ENCODE measurements around the gene LRRC8C. TPM values are rescaled to one million over a fixed set of nuclear protein-coding genes. Genes with fewer than 3 reads are reported as not detected.

The LRRC8C gene
- total and polyA plus RNA-seq, 2 experiments from 2014 or later = 0.70 to 1.5 TPM

DNA sequence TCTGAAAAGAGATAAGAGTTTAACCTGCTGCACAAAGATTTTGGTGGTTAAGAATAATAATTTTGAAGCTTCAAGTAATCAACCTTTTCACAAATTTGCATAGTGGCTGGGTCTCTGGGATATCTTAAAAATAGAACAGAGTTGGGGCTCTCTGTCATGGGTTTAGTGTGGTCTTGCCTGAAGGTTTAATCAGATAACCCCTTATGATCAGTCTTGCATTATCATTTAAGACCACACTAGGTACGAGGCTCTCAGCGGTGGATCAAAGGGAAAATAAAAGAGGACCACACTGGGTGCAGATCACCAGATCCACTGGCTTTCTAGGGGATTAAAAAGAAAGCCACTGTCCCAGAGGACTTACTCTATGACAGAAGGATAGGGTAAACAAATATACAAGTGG, 19.5 kb downstream of the LRRC8C start:
- Histone ChIP-seq H3K27me3 (no peaks in the 10 kb centered on the region), H3K27ac (no peak overlapping the region), H3K79me2 (no peaks in the 10 kb centered on the region), H4K20me1 (ENCODE audit: insufficient read depth, poor library complexity, severe bottlenecking) (no peaks in the 10 kb centered on the region), H2AFZ (no peak overlapping the region), H3K9me3 (ENCODE audit: low read depth) (no peaks in the 10 kb centered on the region), H3K4me3 (no peak overlapping the region), H3K36me3 (replicated peaks; ENCODE audit: insufficient read depth, low read depth) (no peaks in the 10 kb centered on the region), H3K9me2 (replicated peaks; ENCODE audit: insufficient read depth) (no peaks in the 10 kb centered on the region), H3K4me1 (ENCODE audit: insufficient read depth) (no peaks in the 10 kb centered on the region), H3K4me2 (no peak overlapping the region)
- no peak for TF ChIP-seq EZH2 (IDR thresholded peaks at IDR 0.05; ENCODE audit: borderline replicate concordance)
- TF ChIP-seq EZH2phosphoT487 (IDR thresholded peaks at IDR 0.05; ENCODE audit: low read depth, severe bottlenecking, unreplicated experiment) = no peak
- TF ChIP-seq, protein P1, sequence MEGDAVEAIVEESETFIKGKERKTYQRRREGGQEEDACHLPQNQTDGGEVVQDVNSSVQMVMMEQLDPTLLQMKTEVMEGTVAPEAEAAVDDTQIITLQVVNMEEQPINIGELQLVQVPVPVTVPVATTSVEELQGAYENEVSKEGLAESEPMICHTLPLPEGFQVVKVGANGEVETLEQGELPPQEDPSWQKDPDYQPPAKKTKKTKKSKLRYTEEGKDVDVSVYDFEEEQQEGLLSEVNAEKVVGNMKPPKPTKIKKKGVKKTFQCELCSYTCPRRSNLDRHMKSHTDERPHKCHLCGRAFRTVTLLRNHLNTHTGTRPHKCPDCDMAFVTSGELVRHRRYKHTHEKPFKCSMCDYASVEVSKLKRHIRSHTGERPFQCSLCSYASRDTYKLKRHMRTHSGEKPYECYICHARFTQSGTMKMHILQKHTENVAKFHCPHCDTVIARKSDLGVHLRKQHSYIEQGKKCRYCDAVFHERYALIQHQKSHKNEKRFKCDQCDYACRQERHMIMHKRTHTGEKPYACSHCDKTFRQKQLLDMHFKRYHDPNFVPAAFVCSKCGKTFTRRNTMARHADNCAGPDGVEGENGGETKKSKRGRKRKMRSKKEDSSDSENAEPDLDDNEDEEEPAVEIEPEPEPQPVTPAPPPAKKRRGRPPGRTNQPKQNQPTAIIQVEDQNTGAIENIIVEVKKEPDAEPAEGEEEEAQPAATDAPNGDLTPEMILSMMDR (IDR thresholded peaks at IDR 0.05; ENCODE audit: poor library complexity) = no peak
- 32% methylated on average over 2 of the region's 2 CpGs for WGBS (ENCODE audit: low lambda C conversion rate, missing lambda C conversion rate)
- DNase-seq (ENCODE audit: low spot score) = no peak

DNA sequence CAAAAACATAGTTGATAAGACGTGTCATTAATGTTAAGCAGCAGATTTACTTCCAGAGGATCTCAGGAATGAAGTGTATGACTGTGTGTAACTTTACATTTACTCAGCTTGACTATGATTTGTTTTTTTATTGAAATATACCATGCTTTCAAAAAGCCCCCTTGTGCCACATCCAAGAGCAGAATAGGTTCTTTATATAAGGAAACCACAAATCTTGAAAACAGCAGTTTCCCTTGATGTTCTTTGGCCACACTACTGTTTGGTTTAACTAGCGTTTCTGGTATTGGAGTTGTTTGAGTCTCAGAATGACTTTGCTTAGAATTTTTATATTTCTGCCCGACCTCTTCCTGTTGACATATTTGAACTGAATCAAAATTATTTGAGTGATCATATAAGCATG, 25.0 kb downstream of the LRRC8C start:
- no peak overlapping the region for H3K4me3 ChIP-seq
- H3K79me2 ChIP-seq = no peaks in the 10 kb centered on the region
- WGBS (ENCODE audit: low lambda C conversion rate, missing lambda C conversion rate) = 80% methylated on average over 3 of the region's 3 CpGs
- no peaks in the 10 kb centered on the region for H3K9me3 ChIP-seq (ENCODE audit: low read depth)
- TF ChIP-seq EZH2phosphoT487 (IDR thresholded peaks at IDR 0.05; ENCODE audit: low read depth, severe bottlenecking, unreplicated experiment) = no peak
- TF ChIP-seq, protein P1 (IDR thresholded peaks at IDR 0.05; ENCODE audit: poor library complexity) = no peak
- TF ChIP-seq EZH2 (IDR thresholded peaks at IDR 0.05; ENCODE audit: borderline replicate concordance) = no peak
- H3K36me3 ChIP-seq (replicated peaks; ENCODE audit: insufficient read depth, low read depth) = no peaks in the 10 kb centered on the region
- H3K9me2 ChIP-seq (replicated peaks; ENCODE audit: insufficient read depth) = no peaks in the 10 kb centered on the region
- H3K27ac ChIP-seq = no peak overlapping the region
- H3K4me2 ChIP-seq = no peak overlapping the region
- no peak overlapping the region for H2AFZ ChIP-seq
- no peaks in the 10 kb centered on the region for H3K27me3 ChIP-seq
- no peak for DNase-seq (ENCODE audit: low spot score)
- no peaks in the 10 kb centered on the region for H3K4me1 ChIP-seq (ENCODE audit: insufficient read depth)
- H4K20me1 ChIP-seq (ENCODE audit: insufficient read depth, poor library complexity, severe bottlenecking) = no peaks in the 10 kb centered on the region

DNA sequence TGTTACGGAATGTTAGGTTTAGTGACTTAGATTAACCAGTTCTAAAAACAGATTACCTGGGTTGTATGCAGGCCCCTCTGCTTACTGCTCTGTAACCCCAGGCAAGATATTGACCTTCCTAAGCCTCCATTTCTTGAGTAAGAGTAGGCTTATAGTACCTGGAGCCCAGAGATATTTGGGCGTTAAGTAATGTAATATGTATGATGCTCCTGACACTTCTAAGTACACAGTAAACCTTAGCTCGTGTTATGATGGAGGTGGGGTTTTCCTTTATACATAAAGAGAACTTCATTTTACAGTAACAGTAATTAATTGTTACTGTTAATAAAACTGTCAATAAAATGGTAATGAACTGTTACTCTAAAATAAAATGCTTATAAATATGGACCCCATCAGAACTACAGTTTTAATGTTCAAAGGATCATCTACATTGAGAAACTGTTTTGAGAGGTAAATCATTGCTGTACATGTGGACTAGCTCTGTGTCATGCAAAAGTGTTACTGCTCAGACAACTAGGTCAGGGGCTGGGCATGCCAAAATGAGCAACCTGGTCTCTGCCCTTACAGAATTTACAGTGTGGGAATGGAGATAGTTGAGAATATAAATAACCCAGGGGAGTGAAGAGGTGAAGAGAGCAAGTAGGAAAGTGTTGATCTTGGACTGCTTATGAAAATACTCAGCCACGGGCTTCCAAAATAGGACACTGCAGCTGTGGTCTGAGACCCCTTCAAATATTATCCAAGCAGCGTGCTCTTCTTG, 26.6 kb downstream of the LRRC8C start:
- H3K9me2 ChIP-seq (replicated peaks; ENCODE audit: insufficient read depth) = no peaks in the 10 kb centered on the region
- 86% methylated on average over 5 of the region's 5 CpGs for WGBS (ENCODE audit: low lambda C conversion rate, missing lambda C conversion rate)
- no peak overlapping the region for H3K4me3 ChIP-seq
- TF ChIP-seq, protein P1 (IDR thresholded peaks at IDR 0.05; ENCODE audit: poor library complexity) = no peak
- TF ChIP-seq EZH2 (IDR thresholded peaks at IDR 0.05; ENCODE audit: borderline replicate concordance) = no peak
- no peak for TF ChIP-seq EZH2phosphoT487 (IDR thresholded peaks at IDR 0.05; ENCODE audit: low read depth, severe bottlenecking, unreplicated experiment)
- H3K36me3 ChIP-seq (replicated peaks; ENCODE audit: insufficient read depth, low read depth) = no peaks in the 10 kb centered on the region
- H2AFZ ChIP-seq = no peak overlapping the region
- no peaks in the 10 kb centered on the region for H3K27me3 ChIP-seq
- H3K79me2 ChIP-seq = no peaks in the 10 kb centered on the region
- no peak overlapping the region for H3K27ac ChIP-seq
- no peak overlapping the region for H3K4me2 ChIP-seq
- no peaks in the 10 kb centered on the region for H3K9me3 ChIP-seq (ENCODE audit: low read depth)
- no peaks in the 10 kb centered on the region for H4K20me1 ChIP-seq (ENCODE audit: insufficient read depth, poor library complexity, severe bottlenecking)
- H3K4me1 ChIP-seq (ENCODE audit: insufficient read depth) = no peaks in the 10 kb centered on the region
- no peak for DNase-seq (ENCODE audit: low spot score)

Measured in hepatocyte (in vitro differentiated cells).